CD4-positive, alpha-beta T cell treated with Interleukin-6 at 100 ng/mL for 8 hours (primary cell): Measurements from ENCODE around the gene HFE.
"Not testable (repeated sequence)": the region's sequence is repeated elsewhere in the genome, so short reads cannot be mapped to it uniquely, and the experiment has no call there.

ENCODE experiments used
- DNase-seq: peaks from one replicate; pipeline ENCODE4 v3.0.0-alpha.2; 2020; ENCODE audit warnings: mixed read lengths, low spot score

HFE gene, protein sequence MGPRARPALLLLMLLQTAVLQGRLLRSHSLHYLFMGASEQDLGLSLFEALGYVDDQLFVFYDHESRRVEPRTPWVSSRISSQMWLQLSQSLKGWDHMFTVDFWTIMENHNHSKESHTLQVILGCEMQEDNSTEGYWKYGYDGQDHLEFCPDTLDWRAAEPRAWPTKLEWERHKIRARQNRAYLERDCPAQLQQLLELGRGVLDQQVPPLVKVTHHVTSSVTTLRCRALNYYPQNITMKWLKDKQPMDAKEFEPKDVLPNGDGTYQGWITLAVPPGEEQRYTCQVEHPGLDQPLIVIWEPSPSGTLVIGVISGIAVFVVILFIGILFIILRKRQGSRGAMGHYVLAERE

GRCh38 chr6:26087284-26088115 lies at the start of gene HFE:
HFE (plus strand) TSS chr6:26087429; CDS start chr6:26087441, 12 bp downstream.
- DNase-seq = peak; percentile 24

- no peak for DNase-seq
Measured at GRCh38 chr6:26041946-26042345, 45.3 kb upstream of the HFE start.

DNA sequence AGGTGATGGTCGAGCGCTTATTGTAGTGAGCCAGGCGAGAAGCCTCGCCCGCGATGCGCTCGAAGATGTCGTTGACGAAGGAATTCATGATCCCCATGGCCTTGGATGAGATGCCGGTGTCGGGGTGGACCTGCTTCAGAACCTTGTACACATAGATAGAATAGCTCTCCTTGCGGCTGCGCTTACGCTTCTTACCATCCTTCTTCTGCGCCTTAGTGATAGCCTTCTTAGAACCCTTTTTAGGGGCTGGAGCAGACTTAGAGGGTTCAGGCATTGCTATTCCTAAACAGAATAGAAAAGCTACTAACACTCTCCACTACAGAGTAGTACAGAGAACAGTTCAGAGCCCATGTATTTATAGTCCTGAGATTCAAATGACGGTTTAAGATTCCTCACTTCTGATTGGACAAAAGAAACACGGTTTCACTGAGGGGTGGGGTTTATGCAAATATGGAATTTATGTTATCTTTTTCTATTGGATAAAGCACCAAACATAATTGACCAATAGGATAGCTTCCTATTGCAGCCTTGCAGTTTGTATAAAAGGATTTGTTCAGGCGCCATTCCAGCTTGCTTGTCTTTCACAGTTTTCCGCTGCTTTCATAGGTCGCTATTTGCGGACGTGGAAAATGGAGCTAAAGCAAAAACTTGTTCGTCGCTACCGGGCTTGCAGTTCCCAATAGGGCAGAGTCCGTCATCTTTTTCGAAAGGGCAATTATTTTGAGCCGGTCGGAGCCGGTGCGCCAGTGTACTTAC lies 43.7 kb upstream of the HFE start:
- DNase-seq = peak; percentile 90

DNA sequence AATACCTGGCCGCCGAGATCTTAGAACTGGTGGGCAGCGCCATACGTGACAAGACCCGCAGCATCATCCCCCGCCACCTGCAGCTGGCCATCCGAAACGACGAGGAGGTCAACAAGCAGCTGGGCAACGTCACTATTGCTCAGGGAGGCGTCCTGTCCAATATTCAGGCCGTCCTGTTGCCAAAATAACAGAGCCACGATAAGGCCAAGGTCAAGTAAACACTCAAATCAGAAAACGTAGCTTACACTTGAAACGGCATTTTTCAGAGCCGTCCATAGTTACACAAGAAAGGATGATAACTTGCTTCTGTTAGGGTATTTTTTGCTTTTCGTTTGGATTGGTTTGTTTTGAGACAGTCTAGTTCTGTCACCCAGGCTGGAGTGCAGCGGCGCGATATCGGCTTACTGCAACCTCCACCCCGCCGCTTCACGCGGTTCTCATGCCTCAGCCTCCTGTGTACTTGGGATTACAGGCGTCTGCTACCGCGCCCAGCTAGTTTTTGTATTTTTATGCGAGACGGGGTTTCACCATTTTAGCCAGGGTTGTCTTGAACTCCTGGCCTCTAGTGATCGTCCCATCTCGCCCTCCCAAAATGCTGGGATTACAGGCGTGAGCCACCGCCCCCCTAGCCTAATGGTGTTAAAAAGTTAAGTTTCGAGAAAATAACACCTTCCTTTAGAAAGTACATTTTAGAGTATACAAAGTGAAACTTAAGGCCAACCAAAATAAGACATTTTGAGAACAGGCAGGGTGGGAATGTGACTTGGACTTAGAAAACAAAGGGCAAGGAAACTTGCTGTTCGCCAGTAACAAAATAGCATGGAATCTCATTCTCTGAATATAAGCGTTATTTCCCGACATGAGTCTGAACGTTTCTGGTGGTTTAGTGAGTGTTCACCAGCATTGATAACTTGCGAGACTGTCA lies 42.8 kb upstream of the HFE start:
- peak; percentile 26 for DNase-seq

GRCh38 chr6:26045065-26045927 lies 41.9 kb upstream of the HFE start:
- peak; percentile 92 for DNase-seq

GRCh38 chr6:26045928-26046368 lies 41.3 kb upstream of the HFE start:
- DNase-seq = no peak

- not testable (repeated sequence) for DNase-seq
Measured at GRCh38 chr6:26047329-26047728, 39.9 kb upstream of the HFE start.

DNA sequence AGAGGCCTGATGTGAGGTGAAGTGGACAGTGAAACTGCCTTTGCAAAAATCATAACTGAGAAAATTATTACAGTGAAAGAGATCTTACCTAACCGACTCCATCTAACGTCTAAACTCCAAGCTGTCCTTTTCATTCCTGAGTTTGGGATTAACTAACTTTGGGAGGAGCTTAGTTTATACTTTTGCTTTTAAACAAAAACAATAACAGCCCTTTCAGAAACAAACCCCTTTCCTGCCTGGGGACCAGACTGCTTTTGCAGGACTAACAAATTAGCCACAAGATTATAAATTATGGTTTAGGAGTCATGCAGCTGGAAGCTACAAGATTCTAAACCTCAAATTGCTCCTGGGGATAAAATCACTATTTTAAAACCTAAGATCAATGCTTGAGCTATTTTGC lies 38.6 kb upstream of the HFE start:
- no peak for DNase-seq

- no peak for DNase-seq
Measured at GRCh38 chr6:26051665-26052310, 35.4 kb upstream of the HFE start.

- not testable (repeated sequence) for DNase-seq
Measured at GRCh38 chr6:26052762-26053250, 34.4 kb upstream of the HFE start.

GRCh38 chr6:26053992-26054780 lies 33.0 kb upstream of the HFE start:
- no peak for DNase-seq

GRCh38 chr6:26054781-26055718 lies 32.2 kb upstream of the HFE start:
- DNase-seq = peak; percentile 90

DNA sequence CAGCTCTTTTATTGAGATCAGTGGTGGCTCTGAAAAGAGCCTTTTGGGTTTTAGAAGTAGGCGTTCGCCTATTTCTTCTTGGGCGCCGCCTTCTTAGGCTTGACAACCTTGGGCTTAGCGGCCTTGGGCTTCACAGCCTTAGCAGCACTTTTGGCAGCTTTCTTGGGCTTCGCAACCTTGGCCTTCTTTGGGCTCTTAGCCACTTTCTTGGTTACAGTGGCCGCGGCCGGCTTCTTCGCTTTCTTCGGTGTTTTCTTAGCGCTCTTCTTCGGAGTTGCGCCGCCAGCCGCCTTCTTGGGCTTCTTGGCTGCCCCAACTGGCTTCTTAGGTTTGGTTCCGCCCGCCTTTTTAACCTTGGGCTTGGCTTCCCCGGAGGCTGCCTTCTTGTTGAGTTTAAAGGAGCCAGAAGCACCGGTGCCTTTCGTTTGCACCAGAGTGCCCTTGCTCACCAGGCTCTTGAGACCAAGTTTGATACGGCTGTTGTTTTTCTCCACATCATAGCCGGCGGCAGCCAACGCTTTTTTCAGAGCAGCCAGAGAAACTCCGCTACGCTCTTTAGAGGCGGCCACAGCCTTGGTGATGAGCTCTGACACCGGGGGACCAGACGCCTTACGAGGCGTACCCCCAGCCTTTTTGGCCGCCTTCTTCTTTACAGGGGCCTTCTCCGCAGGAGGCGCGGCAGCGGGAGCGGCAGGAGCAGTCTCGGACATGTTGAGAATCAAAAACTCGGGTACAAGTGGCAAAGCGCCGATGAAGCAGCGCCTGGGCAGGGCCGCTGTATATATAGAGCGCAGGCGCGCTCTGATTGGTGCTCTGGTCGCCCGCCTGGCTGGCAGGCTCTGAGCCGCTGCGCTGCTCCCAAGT lies 31.3 kb upstream of the HFE start:
- DNase-seq = peak; percentile 90

GRCh38 chr6:26056583-26057350 lies 30.5 kb upstream of the HFE start:
- peak; percentile 8 for DNase-seq

- DNase-seq = no peak
Measured at GRCh38 chr6:26057899-26058298, 29.3 kb upstream of the HFE start.
